ENCODE measurements around the gene S100A9. TPM values are rescaled to one million over a fixed set of nuclear protein-coding genes. Genes with fewer than 3 reads are reported as not detected.
"Not testable (repeated sequence)": the region's sequence is repeated elsewhere in the genome, so short reads cannot be mapped to it uniquely, and the experiment has no call there.

S100A9 gene
- total RNA-seq, 1 experiment from 2014 or later, result 0.59 TPM

DNA sequence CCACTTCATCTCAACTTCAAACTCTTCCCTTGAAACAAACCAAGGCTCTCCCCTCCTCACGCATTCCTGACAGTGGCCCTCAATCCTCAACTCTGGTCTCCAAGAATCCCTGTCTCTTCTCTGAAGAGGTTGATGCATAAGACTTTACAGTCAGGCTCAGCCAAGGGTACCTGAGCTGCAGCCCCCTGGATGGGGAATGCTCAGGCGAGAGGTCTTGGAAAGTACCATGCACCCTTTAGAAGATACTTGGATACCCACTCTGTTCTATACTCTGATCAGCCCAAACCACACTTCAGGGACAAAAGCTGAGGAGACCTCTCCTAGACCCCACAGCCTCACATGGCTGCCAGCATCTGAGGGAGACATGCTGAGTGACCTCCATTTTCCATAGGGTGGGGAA is 44.4 kb upstream of the S100A9 start:
- H3K27me3 ChIP-seq (ENCODE audit: insufficient read depth, low read length), result no peaks in the 10 kb centered on the region
- no peaks in the 10 kb centered on the region for H3K36me3 ChIP-seq (ENCODE audit: control insufficient read depth in 1 of 2, insufficient read depth in 2 of 2, low read length in 2 of 2)
- no peak for DNase-seq (ENCODE audit: low read depth, low spot score)
- intact Hi-C loops (cut with micrococcal nuclease), result no loop called here
- no TSS peak for BruUV-seq (replicated peaks)
- ChIA-PET CTCF (interaction anchor here (1.2 to 1.5 kb wide), 2 partner anchors 39 to 41 kb away, joined by 3 to 7 read pairs; no protein-coding TSS in a partner anchor), RAD21 (ENCODE audit: low non-redundant PET in 1 of 2, low total read pairs in 2 of 2, uncharacterized antibody in 2 of 2, unreplicated experiment in 2 of 2) (no interaction called here), POLR2A (no interaction called here)
- H3K27ac ChIP-seq (ENCODE audit: low read depth, low read length), result no peak overlapping the region
- no peak overlapping the region for H3K4me3 ChIP-seq (replicated peaks in 1 of 2; ENCODE audit: low read depth in 1 of 2, low read length in 2 of 2)
- no peaks in the 10 kb centered on the region for H3K9me2 ChIP-seq (ENCODE audit: insufficient read depth)
- H4K20me1 ChIP-seq (ENCODE audit: insufficient read depth), result no peaks in the 10 kb centered on the region
- TF ChIP-seq EZH2 (IDR thresholded peaks at IDR 0.05), result no peak
- TF ChIP-seq CEBPB (IDR thresholded peaks at IDR 0.05; ENCODE audit: low read depth), result no peak
- no peak for TF ChIP-seq POLR2A (IDR thresholded peaks at IDR 0.05; ENCODE audit: borderline replicate concordance, extremely low read depth, insufficient read depth, insufficient read length)
- no peak for TF ChIP-seq ZNF274 (IDR thresholded peaks at IDR 0.05; ENCODE audit: low read depth, low read length)
- H3K79me2 ChIP-seq (ENCODE audit: insufficient read depth, low read length), result no peaks in the 10 kb centered on the region
- no peak for ATAC-seq
- no peaks in the 10 kb centered on the region for H3K9me3 ChIP-seq (ENCODE audit: control insufficient read depth in 1 of 2, insufficient read depth in 1 of 2, low read depth in 1 of 2, low read length in 2 of 2)
- H3K4me2 ChIP-seq (ENCODE audit: low read length), result no peak overlapping the region
- no peak overlapping the region for H2AFZ ChIP-seq (ENCODE audit: low read depth, low read length, poor library complexity, severe bottlenecking)
- no peaks in the 10 kb centered on the region for H3K4me1 ChIP-seq (ENCODE audit: control insufficient read depth in 1 of 2, insufficient read depth in 2 of 2, low read length in 2 of 2)
- H3K9ac ChIP-seq (ENCODE audit: low read length), result no peak overlapping the region

DNA sequence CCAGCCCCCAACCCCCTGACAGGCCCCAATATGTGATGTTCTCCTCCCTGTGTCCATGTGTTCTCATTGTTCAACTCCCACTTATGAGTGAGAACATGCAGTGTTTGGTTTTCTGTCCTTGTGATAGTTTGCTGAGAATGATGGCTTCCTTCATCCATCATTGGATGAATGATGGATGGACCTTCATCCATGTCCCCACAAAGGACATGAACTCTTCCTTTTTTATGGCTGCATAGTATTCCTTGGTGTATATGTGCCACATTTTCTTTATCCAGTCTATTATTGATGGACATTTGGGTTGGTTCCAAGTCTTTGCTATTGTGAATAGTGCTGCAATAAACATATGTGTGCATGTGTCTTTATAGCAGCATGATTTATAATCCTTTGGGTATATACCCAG is 43.3 kb upstream of the S100A9 start:
- RAD21 ChIA-PET (ENCODE audit: low non-redundant PET in 1 of 2, low total read pairs in 2 of 2, uncharacterized antibody in 2 of 2, unreplicated experiment in 2 of 2); H3K9ac ChIP-seq (ENCODE audit: low read length); ATAC-seq; POLR2A ChIA-PET; CTCF ChIA-PET; BruUV-seq (replicated peaks); H3K27me3 ChIP-seq (ENCODE audit: insufficient read depth, low read length); H3K9me2 ChIP-seq (ENCODE audit: insufficient read depth); H3K9me3 ChIP-seq (ENCODE audit: control insufficient read depth in 1 of 2, insufficient read depth in 1 of 2, low read depth in 1 of 2, low read length in 2 of 2); H3K79me2 ChIP-seq (ENCODE audit: insufficient read depth, low read length); H2AFZ ChIP-seq (ENCODE audit: low read depth, low read length, poor library complexity, severe bottlenecking); H4K20me1 ChIP-seq (ENCODE audit: insufficient read depth); H3K27ac ChIP-seq (ENCODE audit: low read depth, low read length); DNase-seq (ENCODE audit: low read depth, low spot score); intact Hi-C loops (cut with micrococcal nuclease); H3K36me3 ChIP-seq (ENCODE audit: control insufficient read depth in 1 of 2, insufficient read depth in 2 of 2, low read length in 2 of 2); H3K4me1 ChIP-seq (ENCODE audit: control insufficient read depth in 1 of 2, insufficient read depth in 2 of 2, low read length in 2 of 2); H3K4me3 ChIP-seq (replicated peaks in 1 of 2; ENCODE audit: low read depth in 1 of 2, low read length in 2 of 2); H3K4me2 ChIP-seq (ENCODE audit: low read length): not testable (repeated sequence)

DNA sequence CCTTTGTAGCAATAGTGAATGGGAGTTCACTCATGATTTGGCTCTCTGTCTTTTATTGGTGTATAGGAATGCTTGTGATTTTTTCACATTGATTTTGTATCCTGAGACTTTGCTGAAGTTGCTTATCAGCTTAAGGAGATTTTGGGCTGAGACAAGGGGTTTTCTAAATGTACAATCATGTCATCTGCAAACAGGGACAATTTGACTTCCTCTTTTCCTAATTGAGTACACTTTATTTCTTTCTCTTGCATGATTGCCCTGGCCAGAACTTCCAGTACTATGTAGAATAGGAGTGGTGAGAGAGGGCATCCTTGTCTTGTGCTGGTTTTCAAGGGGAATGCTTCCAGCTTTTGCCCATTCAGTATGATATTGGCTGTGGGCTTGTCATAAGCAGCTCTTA is 41.6 kb upstream of the S100A9 start:
- POLR2A ChIA-PET; H3K4me2 ChIP-seq (ENCODE audit: low read length); H2AFZ ChIP-seq (ENCODE audit: low read depth, low read length, poor library complexity, severe bottlenecking); DNase-seq (ENCODE audit: low read depth, low spot score); H3K4me1 ChIP-seq (ENCODE audit: control insufficient read depth in 1 of 2, insufficient read depth in 2 of 2, low read length in 2 of 2); CTCF ChIA-PET; H3K36me3 ChIP-seq (ENCODE audit: control insufficient read depth in 1 of 2, insufficient read depth in 2 of 2, low read length in 2 of 2); H3K4me3 ChIP-seq (replicated peaks in 1 of 2; ENCODE audit: low read depth in 1 of 2, low read length in 2 of 2); BruUV-seq (replicated peaks); H3K27me3 ChIP-seq (ENCODE audit: insufficient read depth, low read length); H3K27ac ChIP-seq (ENCODE audit: low read depth, low read length); H3K9me2 ChIP-seq (ENCODE audit: insufficient read depth); H3K9ac ChIP-seq (ENCODE audit: low read length); H4K20me1 ChIP-seq (ENCODE audit: insufficient read depth); H3K9me3 ChIP-seq (ENCODE audit: control insufficient read depth in 1 of 2, insufficient read depth in 1 of 2, low read depth in 1 of 2, low read length in 2 of 2); RAD21 ChIA-PET (ENCODE audit: low non-redundant PET in 1 of 2, low total read pairs in 2 of 2, uncharacterized antibody in 2 of 2, unreplicated experiment in 2 of 2); H3K79me2 ChIP-seq (ENCODE audit: insufficient read depth, low read length); intact Hi-C loops (cut with micrococcal nuclease); ATAC-seq: not testable (repeated sequence)

DNA sequence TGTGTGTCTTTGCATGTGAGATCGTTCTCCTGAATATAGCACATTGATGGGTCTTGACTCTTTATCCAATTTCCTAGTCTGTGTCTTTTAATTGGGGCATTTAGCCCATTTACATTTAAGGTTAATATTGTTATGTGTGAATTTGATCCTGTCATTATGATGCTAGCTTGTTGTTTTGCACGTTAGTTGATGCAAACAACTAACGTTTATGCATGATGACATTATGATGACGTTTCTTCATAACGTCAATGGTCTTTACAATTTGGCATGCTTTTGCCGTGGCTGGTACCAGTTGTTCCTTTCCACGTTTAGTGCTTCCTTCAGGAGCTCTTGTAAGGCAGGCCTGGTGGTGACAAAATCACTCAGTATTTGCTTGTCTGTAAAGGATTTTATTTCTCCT is 39.5 kb upstream of the S100A9 start:
- H4K20me1 ChIP-seq (ENCODE audit: insufficient read depth); DNase-seq (ENCODE audit: low read depth, low spot score); ATAC-seq; H3K4me3 ChIP-seq (replicated peaks in 1 of 2; ENCODE audit: low read depth in 1 of 2, low read length in 2 of 2); H3K27me3 ChIP-seq (ENCODE audit: insufficient read depth, low read length); intact Hi-C loops (cut with micrococcal nuclease); H3K79me2 ChIP-seq (ENCODE audit: insufficient read depth, low read length); CTCF ChIA-PET; H3K9me3 ChIP-seq (ENCODE audit: control insufficient read depth in 1 of 2, insufficient read depth in 1 of 2, low read depth in 1 of 2, low read length in 2 of 2); H2AFZ ChIP-seq (ENCODE audit: low read depth, low read length, poor library complexity, severe bottlenecking); POLR2A ChIA-PET; H3K27ac ChIP-seq (ENCODE audit: low read depth, low read length); BruUV-seq (replicated peaks); H3K9me2 ChIP-seq (ENCODE audit: insufficient read depth); H3K36me3 ChIP-seq (ENCODE audit: control insufficient read depth in 1 of 2, insufficient read depth in 2 of 2, low read length in 2 of 2); RAD21 ChIA-PET (ENCODE audit: low non-redundant PET in 1 of 2, low total read pairs in 2 of 2, uncharacterized antibody in 2 of 2, unreplicated experiment in 2 of 2); H3K4me2 ChIP-seq (ENCODE audit: low read length); H3K9ac ChIP-seq (ENCODE audit: low read length); H3K4me1 ChIP-seq (ENCODE audit: control insufficient read depth in 1 of 2, insufficient read depth in 2 of 2, low read length in 2 of 2): not testable (repeated sequence)
